HG02973 (cell line): Measurements from ENCODE around the gene FPR1.

Source experiments
- ATAC-seq: cut with Tn5 transposase; IDR thresholded peaks from one replicate; pipeline ENCODE4 v1.9.1; 2021; ENCODE audit warnings: moderate library complexity; ENCODE audit not compliant: unreplicated experiment

FPR1 gene

GRCh38 chr19:51751655-51752054 lies at the start of gene FPR1:
FPR1 (minus strand) TSS chr19:51751878; CDS start chr19:51746994, 4,884 bp downstream.
- ATAC-seq = no peak

- ATAC-seq = no peak
These were observed 49.0 kb upstream of the FPR1 start for GRCh38 chr19:51800473-51801244.

DNA sequence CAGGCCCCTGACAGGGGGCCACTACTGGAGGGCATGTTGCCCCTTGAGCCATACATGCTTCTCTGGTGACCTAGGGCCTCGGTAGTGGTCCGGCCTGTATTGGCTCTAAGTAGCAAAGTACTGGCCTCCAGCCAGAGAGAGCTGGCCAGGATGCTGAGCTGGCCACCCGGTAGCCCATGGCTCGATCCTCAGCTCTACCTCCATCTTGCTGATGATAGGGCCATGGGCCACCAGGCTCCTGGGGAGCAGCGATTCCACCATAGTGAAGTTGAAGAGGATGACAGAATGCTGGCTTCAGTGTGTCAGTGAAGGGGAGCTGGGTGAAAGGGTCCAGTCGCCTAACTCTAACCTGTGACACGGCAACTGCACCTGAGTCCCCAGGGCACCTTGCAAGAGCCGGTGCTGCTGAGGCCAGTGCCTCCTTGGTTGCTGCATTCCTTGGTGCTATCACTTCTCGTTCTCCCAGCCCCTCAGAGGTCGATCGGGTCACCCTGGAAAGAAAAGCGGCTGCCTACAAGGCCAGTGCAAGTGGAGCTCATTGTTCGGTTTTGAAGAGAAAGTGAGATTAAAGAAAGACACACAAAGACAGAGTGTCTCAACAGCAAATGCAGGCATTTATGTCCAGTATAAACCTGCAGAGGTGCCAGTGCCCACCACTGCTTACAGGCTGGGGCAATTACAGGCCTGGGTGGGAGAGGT lies 48.2 kb upstream of the FPR1 start:
- ATAC-seq = no peak

GRCh38 chr19:51799034-51799773 lies 47.5 kb upstream of the FPR1 start:
- ATAC-seq = no peak

DNA sequence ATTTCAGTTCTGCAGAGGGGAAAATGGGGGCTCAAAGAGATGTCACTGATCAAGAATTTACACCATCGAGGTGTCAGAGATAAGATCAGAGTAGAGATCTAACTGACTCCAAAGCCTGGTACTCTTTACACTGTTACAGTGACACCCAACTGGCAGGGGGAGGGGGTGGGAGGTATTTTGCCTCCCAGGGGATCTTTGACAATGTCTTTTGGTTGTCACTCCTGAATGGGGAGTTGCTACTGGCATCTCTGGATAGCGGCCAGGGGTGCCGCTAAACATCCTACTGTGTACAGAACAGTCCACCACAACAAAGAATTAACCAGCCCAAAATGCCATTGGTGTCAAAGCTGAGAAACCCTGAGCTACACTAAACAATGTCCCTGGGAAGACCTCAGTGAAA lies 46.4 kb upstream of the FPR1 start:
- no peak for ATAC-seq

- ATAC-seq = no peak
These were observed 45.8 kb upstream of the FPR1 start for GRCh38 chr19:51797480-51797879.

DNA sequence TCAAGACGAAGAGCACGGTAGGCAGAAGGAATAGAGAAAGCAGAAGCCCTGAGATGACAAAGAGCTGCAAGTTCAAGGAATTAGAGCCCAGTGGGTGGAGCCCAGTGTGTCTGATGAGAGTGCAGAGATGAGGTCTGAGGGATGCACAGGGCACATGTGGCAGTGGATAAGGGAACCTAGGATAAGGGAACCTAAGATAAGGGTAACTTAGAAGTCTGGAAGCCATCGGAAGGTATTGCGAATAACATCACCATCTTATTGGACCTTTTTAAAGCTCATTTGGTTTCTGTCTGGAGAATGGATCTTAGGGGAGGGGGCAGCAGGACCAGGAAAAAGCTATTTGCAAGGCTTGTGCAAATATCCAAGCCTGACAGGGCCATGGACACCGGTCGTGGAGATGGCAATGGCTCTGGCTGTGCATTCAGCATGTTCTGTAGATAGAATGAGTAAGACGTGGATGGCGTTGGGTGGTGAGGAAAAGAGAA lies 44.6 kb upstream of the FPR1 start:
- ATAC-seq = no peak

DNA sequence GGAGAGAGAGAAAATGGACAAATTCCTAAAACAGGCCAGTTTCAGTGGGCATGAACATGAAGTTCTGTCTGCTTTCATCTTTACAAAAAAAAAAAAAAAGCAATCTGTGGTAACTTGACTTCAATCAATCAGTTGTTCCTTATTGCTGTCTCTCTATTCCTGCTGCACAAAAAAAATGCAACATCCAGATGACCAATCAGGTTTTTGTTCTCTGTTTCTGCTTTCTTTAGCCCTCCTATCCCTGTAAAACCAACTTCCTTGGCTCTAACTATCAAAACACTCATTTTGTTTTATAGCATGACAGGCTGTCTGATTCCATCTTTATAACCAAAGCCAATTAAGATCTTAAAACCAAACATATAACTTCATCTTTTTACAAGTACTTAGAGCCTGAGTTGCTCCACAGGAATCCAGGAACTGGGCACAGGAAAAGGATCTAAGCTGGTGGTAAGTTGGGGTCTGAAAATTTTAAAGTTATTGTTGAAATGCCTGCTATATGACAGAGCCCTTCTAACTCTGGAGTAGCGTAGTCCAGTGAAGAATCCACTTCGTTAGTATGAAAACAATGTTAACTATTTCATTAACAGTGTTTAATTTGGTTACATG lies 43.3 kb upstream of the FPR1 start, which contains the start of gene FPR3:
FPR3 (plus strand) TSS at position 273 of the 606 bp plus-strand sequence. CDS start 28,592 bp downstream, outside the sequence.
- ATAC-seq = no peak

GRCh38 chr19:51793994-51794393 lies 42.3 kb upstream of the FPR1 start:
- ATAC-seq = no peak

DNA sequence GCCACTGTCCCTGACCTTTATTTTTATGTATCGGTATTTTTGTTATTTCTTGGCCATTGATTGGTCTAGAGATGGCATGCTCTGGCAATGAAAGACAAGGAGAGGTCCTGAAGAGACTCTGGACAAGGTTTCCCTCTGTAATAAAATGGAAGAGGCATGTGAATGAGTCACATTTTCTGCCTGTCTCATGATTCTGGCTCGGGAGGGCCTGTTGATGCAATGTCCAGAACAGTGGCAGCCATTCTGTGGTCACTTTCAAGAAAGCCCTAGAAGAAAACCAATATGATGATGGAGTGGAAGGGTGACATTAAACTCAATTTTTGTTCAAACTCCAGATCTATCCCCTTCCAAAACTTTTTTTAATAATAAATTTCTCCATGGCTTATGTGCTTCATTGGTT lies 41.3 kb upstream of the FPR1 start:
- ATAC-seq = no peak

DNA sequence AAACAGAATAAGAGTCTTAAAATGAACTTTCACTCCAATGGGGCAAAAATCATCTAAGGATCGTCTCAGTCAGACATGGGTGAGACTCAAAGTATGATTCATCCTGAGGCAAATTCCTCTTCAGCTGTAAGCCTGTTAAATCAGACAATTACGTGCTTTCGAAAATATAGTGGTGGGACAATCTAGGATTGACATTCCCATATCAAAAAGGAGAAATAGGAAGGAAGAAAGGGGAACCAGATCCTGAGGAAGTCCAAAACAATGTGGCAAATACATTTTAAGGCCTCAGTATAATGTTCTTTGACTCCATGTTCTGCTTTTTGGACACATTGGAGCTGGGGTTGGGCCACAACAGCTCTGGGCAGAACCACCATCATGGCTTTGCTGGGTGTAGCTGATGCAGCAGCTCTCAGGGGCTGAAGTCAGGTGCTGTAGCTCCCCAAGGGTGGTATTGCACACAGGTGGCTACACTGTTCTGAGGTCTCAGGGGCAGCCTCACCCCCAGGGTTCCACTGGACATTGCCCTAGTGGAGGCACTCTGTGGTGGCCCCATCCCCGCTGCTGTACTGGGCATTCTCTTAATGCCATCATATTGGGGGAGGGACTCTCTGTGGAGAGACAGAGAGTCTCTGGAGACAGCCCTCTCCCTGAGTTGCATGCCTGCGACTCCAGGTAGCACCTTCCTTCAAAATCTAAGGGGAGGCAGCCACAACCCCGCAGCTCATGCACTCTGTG lies 37.5 kb upstream of the FPR1 start:
- ATAC-seq = no peak

- no peak for ATAC-seq
These were observed 36.4 kb upstream of the FPR1 start for GRCh38 chr19:51788029-51788428.

GRCh38 chr19:51786646-51787494 lies 35.2 kb upstream of the FPR1 start:
- no peak for ATAC-seq

DNA sequence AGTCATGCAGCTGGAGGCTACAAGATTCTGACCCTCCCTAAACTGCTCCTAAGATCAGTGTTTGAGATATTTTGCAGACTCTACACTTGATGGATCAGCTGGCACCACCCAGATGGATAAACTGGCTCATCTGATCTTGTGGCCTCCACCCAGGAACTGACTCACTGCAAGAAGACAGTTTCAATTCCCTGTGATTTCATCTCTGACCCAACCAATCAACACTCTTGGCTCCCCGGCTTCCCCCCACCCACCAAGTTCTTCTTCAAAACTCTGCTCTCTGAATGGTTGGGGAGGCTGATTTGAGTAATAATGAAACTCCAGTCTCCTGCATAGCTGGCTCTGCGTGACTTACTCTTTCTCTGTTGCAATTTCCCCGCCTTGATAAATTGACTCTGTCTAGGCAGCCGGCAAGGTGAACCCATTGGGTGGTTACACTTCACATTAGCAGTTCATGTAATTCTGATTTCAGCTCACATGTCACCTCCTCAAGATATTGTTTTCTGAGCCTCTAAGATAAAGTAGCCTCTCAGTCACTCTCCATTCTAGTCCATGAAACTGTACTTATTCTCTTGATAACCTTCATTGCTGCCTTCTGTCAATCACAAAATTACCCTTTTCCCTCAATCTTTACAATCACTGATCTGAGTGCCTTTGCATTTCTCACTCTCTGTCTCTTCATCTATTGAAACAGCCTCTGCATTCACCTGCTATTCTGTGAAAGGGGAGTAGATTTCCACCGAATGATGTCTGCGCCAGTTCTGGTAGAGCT lies 33.4 kb upstream of the FPR1 start:
- no peak for ATAC-seq

DNA sequence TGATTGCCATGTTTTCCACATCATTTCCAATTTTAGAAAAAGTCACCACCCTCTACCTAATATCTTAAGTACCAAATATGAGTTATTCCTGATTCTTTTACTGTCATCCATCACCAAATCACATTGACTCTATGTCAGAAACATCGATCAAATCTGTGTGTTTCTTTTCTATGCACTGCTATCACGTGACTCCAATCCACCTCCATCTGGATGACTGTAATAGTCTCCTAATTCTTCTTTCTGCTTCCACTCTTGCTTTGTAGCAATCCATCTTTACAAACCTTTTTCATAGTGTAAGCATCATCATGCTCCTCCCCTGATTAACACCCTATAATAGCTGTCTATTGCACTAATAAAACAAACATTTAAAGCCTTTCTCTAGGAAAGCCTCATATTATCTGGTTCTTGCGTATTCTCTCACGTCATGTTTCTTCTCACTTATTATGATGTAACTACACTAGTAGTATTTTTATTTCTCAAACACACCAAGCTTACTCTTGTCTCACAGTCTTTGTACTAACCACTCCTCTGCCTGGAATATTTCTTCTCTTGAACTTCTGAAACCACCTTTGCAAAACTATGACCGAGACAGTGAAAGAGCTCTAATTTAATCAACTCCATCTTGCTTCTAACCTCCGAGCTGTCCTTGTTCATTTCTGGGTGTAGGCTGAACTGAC lies 32.6 kb upstream of the FPR1 start:
- no peak for ATAC-seq

DNA sequence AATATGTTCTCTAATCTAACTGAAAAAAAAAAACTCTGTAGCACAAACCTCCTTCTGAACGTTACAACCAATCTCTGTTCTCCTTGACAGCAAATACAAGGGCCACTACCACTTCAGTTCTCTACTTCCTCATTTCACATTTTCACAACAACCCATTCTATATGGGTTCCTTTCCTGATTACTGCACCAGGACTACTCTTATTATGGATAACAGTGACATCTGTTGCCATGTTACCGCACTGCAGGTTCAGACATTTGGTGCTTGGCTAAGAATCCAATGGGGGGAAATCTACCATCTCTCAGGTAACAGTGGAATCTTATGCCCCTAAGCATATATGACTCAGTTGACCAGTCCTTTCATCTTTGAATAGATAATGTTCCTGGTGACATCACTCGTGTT lies 31.7 kb upstream of the FPR1 start:
- ATAC-seq = no peak

DNA sequence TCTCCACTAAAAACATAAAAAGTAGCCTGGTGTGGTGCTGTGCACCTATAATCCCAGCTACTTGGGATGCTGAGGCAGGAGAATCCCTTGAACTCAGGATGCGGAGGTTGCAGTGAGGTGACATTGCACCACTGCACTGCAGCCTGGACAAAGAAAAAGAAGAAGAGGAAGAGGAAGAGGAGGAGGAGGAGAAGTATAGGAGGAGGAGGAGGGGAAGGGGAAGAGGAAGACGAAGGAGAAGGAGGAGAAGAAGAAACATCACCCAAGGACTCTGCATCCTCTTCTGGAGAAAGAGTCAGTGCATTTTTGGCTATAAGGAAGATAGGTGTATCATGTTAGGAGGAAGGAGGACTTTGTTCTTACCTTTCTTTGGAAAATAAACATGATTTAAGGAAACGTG lies 30.3 kb upstream of the FPR1 start:
- no peak for ATAC-seq

DNA sequence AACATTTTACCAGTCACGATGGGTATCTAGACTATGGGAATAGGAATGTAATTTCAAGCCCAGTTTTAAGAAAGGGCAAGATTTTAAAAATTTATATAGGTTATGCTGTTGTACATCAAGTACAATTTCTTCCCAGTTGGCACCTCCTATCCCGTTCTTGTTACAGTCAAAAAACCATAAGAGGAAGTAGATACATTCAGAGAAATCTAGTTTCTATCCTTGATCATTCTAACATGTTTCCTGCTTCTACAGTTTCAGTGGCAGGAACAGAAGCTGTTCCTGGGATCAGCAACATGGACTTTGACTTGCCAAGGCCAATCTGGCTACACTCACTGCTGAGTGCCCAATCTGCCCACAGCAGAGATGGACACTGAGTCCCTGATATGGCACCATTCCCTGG lies 28.6 kb upstream of the FPR1 start:
- ATAC-seq = no peak
